HCT116 (cell line): ENCODE data around the gene FBXO47.

Source experiments
- ATF3 ChIP-seq: IDR thresholded peaks from 2 replicates; pipeline ENCODE4 v1.6.1; 2012
- POLR2A ChIP-seq: IDR thresholded peaks from 2 replicates; pipeline ENCODE4 v1.7.0; 2011; ENCODE audit warnings: borderline replicate concordance; ENCODE audit not compliant: insufficient read depth, insufficient read length; ENCODE audit errors: extremely low read depth
- YY1 ChIP-seq: IDR thresholded peaks from 2 replicates; pipeline ENCODE4 v1.6.1; 2011; ENCODE audit warnings: low read length, low read depth, moderate library complexity, mild to moderate bottlenecking; ENCODE audit not compliant: insufficient replicate concordance; ENCODE audit errors: extremely low read depth
- TF ChIP-seq, protein P1 (sequence below): IDR thresholded peaks from 2 replicates; pipeline ENCODE4 v1.6.1; 2012
- TF ChIP-seq, protein P2 (sequence below), 3 experiments: fragments of 200-600 bp in 1 of 3; sonication (generic) in 1 of 3; IDR thresholded peaks in 2 of 3; conservative IDR thresholded peaks in 1 of 3; 2 replicates each; pipeline ENCODE4 v1.5.1; 2012 to 2017; ENCODE audit warnings: low read depth in 2 of 3, low read length in 2 of 3, antibody characterized with exemption in 1 of 3, borderline replicate concordance in 1 of 3, control low read depth in 1 of 3, mild to moderate bottlenecking in 1 of 3, mixed read lengths in 1 of 3, mixed run types in 1 of 3, moderate library complexity in 1 of 3; ENCODE audit not compliant: insufficient read depth in 1 of 3

DNA sequence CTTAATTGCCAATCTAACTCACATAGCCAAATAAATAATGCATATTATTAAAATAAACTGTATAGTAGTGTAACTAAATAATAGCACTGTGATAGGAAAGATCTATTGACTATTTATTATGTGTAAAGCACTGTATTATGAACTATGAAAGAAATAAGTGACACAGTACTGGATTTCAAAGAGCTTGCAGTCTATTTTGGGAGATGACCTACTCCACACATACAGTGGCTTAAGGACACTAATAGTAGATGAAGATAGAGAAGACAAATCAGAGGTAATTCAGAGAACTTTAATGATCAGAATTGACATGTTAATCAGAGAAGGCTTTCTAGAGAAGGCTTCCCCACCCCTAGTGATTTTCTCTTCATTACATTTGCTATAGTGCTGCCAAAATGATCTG, 27.2 kb downstream of the FBXO47 start:
- TF ChIP-seq POLR2A (no peak), YY1 (no peak), ATF3 (no peak)
- TF ChIP-seq, protein P1, sequence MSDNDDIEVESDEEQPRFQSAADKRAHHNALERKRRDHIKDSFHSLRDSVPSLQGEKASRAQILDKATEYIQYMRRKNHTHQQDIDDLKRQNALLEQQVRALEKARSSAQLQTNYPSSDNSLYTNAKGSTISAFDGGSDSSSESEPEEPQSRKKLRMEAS = no peak
- TF ChIP-seq, protein P2, sequence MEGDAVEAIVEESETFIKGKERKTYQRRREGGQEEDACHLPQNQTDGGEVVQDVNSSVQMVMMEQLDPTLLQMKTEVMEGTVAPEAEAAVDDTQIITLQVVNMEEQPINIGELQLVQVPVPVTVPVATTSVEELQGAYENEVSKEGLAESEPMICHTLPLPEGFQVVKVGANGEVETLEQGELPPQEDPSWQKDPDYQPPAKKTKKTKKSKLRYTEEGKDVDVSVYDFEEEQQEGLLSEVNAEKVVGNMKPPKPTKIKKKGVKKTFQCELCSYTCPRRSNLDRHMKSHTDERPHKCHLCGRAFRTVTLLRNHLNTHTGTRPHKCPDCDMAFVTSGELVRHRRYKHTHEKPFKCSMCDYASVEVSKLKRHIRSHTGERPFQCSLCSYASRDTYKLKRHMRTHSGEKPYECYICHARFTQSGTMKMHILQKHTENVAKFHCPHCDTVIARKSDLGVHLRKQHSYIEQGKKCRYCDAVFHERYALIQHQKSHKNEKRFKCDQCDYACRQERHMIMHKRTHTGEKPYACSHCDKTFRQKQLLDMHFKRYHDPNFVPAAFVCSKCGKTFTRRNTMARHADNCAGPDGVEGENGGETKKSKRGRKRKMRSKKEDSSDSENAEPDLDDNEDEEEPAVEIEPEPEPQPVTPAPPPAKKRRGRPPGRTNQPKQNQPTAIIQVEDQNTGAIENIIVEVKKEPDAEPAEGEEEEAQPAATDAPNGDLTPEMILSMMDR (IDR thresholded peaks at IDR 0.05 in 2 of 3, conservative IDR thresholded peaks at IDR 0.05 in 1 of 3; ENCODE audit: borderline replicate concordance in 1 of 3, insufficient read depth in 1 of 3, low read depth in 2 of 3, low read length in 2 of 3) = no peak
